Smooth muscle cell (in vitro differentiated cells): ENCODE data around the gene USP2. TPM values are rescaled to one million over a fixed set of nuclear protein-coding genes. Genes with fewer than 3 reads are reported as not detected.

Source experiments
- DNase-seq: peaks from one replicate; lab custom pipeline; 2025; ENCODE audit not compliant: unreplicated experiment; lab: John Stamatoyannopoulos, UW
- H2AFZ ChIP-seq: fragments of 200-600 bp; sonication (generic); 2 replicates; pipeline ENCODE4 v1.6.0; 2016; ENCODE audit warnings: antibody characterized with exemption, low read depth, mild to moderate bottlenecking
- H3F3A ChIP-seq: fragments of 200-600 bp; sonication (generic); 2 replicates; pipeline ENCODE4 v1.6.0; 2017; ENCODE audit warnings: antibody characterized with exemption, low read depth
- H3K27ac ChIP-seq: fragments of 200-600 bp; sonication (generic); 2 replicates; pipeline ENCODE4 v1.5.1; 2016; ENCODE audit warnings: low read depth, mild to moderate bottlenecking
- H3K27me3 ChIP-seq: fragments of 200-600 bp; sonication (generic); 2 replicates; pipeline ENCODE4 v1.6.1; 2016; ENCODE audit warnings: low read depth, mild to moderate bottlenecking
- H3K36me3 ChIP-seq: fragments of 200-600 bp; sonication (generic); 2 replicates; pipeline ENCODE4 v1.5.1; 2016; ENCODE audit warnings: low read depth
- H3K4me1 ChIP-seq: fragments of 200-600 bp; sonication (generic); 2 replicates; pipeline ENCODE4 v1.5.1; 2016; ENCODE audit warnings: low read depth
- H3K4me2 ChIP-seq: fragments of 200-600 bp; sonication (generic); 2 replicates; pipeline ENCODE4 v1.6.0; 2016; ENCODE audit warnings: mild to moderate bottlenecking
- H3K4me3 ChIP-seq: fragments of 200-600 bp; sonication (generic); 2 replicates; pipeline ENCODE4 v1.5.1; 2016; ENCODE audit warnings: mild to moderate bottlenecking
- H3K79me2 ChIP-seq: fragments of 200-600 bp; sonication (generic); 2 replicates; pipeline ENCODE4 v1.6.0; 2016; ENCODE audit warnings: low read depth, mild to moderate bottlenecking
- H3K9ac ChIP-seq: fragments of 200-600 bp; sonication (generic); 2 replicates; pipeline ENCODE4 v1.6.0; 2016; ENCODE audit warnings: low read depth
- H3K9me3 ChIP-seq: fragments of 200-600 bp; sonication (generic); replicated peaks from 2 replicates; pipeline ENCODE4 v1.5.1; 2016; ENCODE audit warnings: low read depth
- H4K20me1 ChIP-seq: fragments of 200-600 bp; sonication (generic); 2 replicates; pipeline ENCODE4 v1.6.0; 2016; ENCODE audit warnings: low read depth
- CTCF ChIP-seq: fragments of 200-600 bp; sonication (generic); IDR thresholded peaks from 2 replicates; pipeline ENCODE4 v1.5.1; 2017; ENCODE audit warnings: borderline replicate concordance, mild to moderate bottlenecking, antibody characterized with exemption; ENCODE audit not compliant: insufficient read depth, poor library complexity, severe bottlenecking
- WGBS: methylation state at CpG from one replicate; pipeline ENCODE4 v1.1.7; 2016; ENCODE audit warnings: low lambda C conversion rate; 5-methylcytosine and 5-hydroxymethylcytosine counted together
- polyA plus RNA-seq: library from polyadenylated mRNA; unstranded; fragments of >200 nt; fragmentation: Nextera tagmentation; extraction: Ambion mirVana; gene quantifications from 2 replicates; pipeline ENCODE4 v1.2.1, GENCODE V29; 2016
- total RNA-seq: library from RNA; depleted of rRNA; stranded (reverse); fragments of >200 nt; gene quantifications from 2 replicates; pipeline ENCODE4 v1.2.3, GENCODE V29; 2014

Gene USP2
- total and polyA plus RNA-seq, 2 experiments from 2014 or later = 0.25 to 1.4 TPM

GRCh38 chr11:119355091-119355843 is 26.2 kb downstream of the USP2 start:
- Histone ChIP-seq H3K36me3 (no peaks in the 10 kb centered on the region), H3K4me3 (no peak overlapping the region), H3F3A (no peaks in the 10 kb centered on the region), H2AFZ (no peak overlapping the region), H3K4me2 (no peak overlapping the region), H3K79me2 (no peaks in the 10 kb centered on the region), H3K4me1 (peaks cover 15% of the 10 kb centered on the region), H4K20me1 (no peaks in the 10 kb centered on the region), H3K9me3 (no peaks in the 10 kb centered on the region), H3K27ac (no peak overlapping the region), H3K9ac (no peak overlapping the region), H3K27me3 (no peaks in the 10 kb centered on the region)
- no peak for TF ChIP-seq CTCF
- WGBS = 85% methylated on average over 9 of the region's 9 CpGs
- no peak for DNase-seq

GRCh38 chr11:119352857-119353260 is 28.6 kb downstream of the USP2 start:
- 41% methylated on average over 4 of the region's 4 CpGs for WGBS
- Histone ChIP-seq H3K27me3 (no peaks in the 10 kb centered on the region), H3K4me1 (peaks cover 15% of the 10 kb centered on the region), H2AFZ (no peak overlapping the region), H4K20me1 (no peaks in the 10 kb centered on the region), H3K4me3 (no peak overlapping the region), H3K9ac (no peak overlapping the region), H3F3A (no peaks in the 10 kb centered on the region), H3K27ac (no peak overlapping the region), H3K79me2 (no peaks in the 10 kb centered on the region), H3K4me2 (no peak overlapping the region), H3K36me3 (no peaks in the 10 kb centered on the region), H3K9me3 (no peaks in the 10 kb centered on the region)
- TF ChIP-seq CTCF = no peak
- no peak for DNase-seq

DNA sequence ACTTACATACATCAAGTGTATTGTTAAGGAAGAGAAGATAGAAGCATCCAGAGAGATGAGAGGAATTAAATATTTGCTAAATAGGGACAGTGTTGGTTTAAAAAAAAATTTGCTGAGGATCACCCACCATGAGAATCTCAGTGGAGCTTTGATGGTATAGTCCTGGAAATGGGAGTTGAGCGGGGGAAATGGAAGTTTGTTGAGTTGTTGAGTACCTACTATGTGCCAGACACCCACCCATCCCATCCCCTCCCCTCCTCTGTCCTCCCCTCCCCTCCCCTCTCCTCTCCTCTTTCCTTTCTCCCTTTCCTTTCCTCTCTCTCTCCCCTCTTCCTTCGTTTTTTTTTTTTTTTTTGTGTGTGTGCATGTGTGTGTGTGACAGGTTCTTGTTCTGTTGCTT is 30.3 kb downstream of the USP2 start:
- no peak for TF ChIP-seq CTCF
- Histone ChIP-seq H3F3A (no peaks in the 10 kb centered on the region), H3K79me2 (no peaks in the 10 kb centered on the region), H3K4me2 (no peak overlapping the region), H2AFZ (no peak overlapping the region), H3K27ac (no peak overlapping the region), H3K27me3 (no peaks in the 10 kb centered on the region), H3K9me3 (no peaks in the 10 kb centered on the region), H3K4me1 (peaks cover 9% of the 10 kb centered on the region), H3K36me3 (no peaks in the 10 kb centered on the region), H3K9ac (no peak overlapping the region), H4K20me1 (no peaks in the 10 kb centered on the region), H3K4me3 (no peak overlapping the region)
- WGBS = 78% methylated on average over 1 of the region's 2 CpGs
- DNase-seq = no peak

DNA sequence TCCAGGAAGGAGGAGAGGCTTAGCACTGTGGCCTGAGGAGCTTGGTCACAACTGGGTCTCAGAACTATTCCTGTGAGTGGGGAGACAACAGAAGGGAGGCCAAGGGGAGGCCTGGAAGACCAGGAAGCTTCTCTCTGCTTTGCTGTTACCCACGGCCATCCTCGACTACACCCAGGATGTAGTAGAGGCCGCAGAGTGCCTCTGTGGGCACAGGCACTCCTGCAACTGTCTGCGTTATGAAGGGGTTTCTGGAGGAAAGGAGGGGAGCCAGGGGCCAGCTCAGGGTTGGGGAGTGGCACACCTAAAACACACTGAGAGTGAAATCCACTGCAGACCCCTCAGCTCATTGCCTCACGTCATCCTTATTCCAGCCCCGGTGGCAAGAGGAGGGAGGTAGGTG is 31.2 kb downstream of the USP2 start:
- no peak overlapping the region for H3K4me2 ChIP-seq
- H4K20me1 ChIP-seq = no peaks in the 10 kb centered on the region
- H3K79me2 ChIP-seq = no peaks in the 10 kb centered on the region
- no peaks in the 10 kb centered on the region for H3F3A ChIP-seq
- no peak overlapping the region for H2AFZ ChIP-seq
- H3K4me3 ChIP-seq = no peak overlapping the region
- peaks cover under 1% of the 10 kb centered on the region for H3K4me1 ChIP-seq
- DNase-seq = no peak
- no peak overlapping the region for H3K9ac ChIP-seq
- no peak for TF ChIP-seq CTCF
- 83% methylated on average over 6 of the region's 6 CpGs for WGBS
- no peaks in the 10 kb centered on the region for H3K9me3 ChIP-seq
- no peaks in the 10 kb centered on the region for H3K36me3 ChIP-seq
- H3K27ac ChIP-seq = no peak overlapping the region
- no peaks in the 10 kb centered on the region for H3K27me3 ChIP-seq
